NCI-H1417 treated with DMSO at 0.1 percent for 48 hours (cell line): ENCODE data around the gene SLC6A13.
"Not testable (repeated sequence)": the region's sequence is repeated elsewhere in the genome, so short reads cannot be mapped to it uniquely, and the experiment has no call there.

ENCODE experiments used
- DNase-seq: peaks from one replicate; lab custom pipeline; 2025; lab: John Stamatoyannopoulos, UW

Gene SLC6A13

GRCh38 chr12:262817-263216 lies at the start of gene SLC6A13:
TSS of gene SLC6A13 (minus strand) at chr12:262836. CDS start at chr12:260052, 2,784 bp downstream.
- DNase-seq: no peak

- no peak for DNase-seq
Observed at GRCh38 chr12:308511-308910, 45.9 kb upstream of the SLC6A13 start.

GRCh38 chr12:307406-307805 lies 44.8 kb upstream of the SLC6A13 start:
- DNase-seq: no peak

GRCh38 chr12:304805-305204 lies 42.2 kb upstream of the SLC6A13 start:
- DNase-seq: no peak

- DNase-seq: not testable (repeated sequence)
Observed at GRCh38 chr12:302766-303165, 40.1 kb upstream of the SLC6A13 start.

- DNase-seq: not testable (repeated sequence)
Observed at GRCh38 chr12:300166-300565, 37.5 kb upstream of the SLC6A13 start.

- DNase-seq: not testable (repeated sequence)
Observed at GRCh38 chr12:299511-299910, 36.9 kb upstream of the SLC6A13 start.

GRCh38 chr12:298059-298458 lies 35.4 kb upstream of the SLC6A13 start:
- DNase-seq: not testable (repeated sequence)

- no peak for DNase-seq
Observed at GRCh38 chr12:295132-295531, 32.5 kb upstream of the SLC6A13 start.

- no peak for DNase-seq
Observed at GRCh38 chr12:293199-293598, 30.6 kb upstream of the SLC6A13 start.

GRCh38 chr12:292186-292585 lies 29.6 kb upstream of the SLC6A13 start:
- no peak for DNase-seq

- DNase-seq: no peak
Observed at GRCh38 chr12:291153-291723, 28.6 kb upstream of the SLC6A13 start.

GRCh38 chr12:288687-289086 lies 26.1 kb upstream of the SLC6A13 start:
- no peak for DNase-seq

GRCh38 chr12:286531-287300 lies 24.1 kb upstream of the SLC6A13 start:
- no peak for DNase-seq

- no peak for DNase-seq
Observed at GRCh38 chr12:278046-278445, 15.4 kb upstream of the SLC6A13 start.

GRCh38 chr12:275812-276211 lies 13.2 kb upstream of the SLC6A13 start:
- DNase-seq: no peak

GRCh38 chr12:273382-273781 lies 10.7 kb upstream of the SLC6A13 start:
- no peak for DNase-seq

- DNase-seq: no peak
Observed at GRCh38 chr12:272942-273341, 10.3 kb upstream of the SLC6A13 start.

- no peak for DNase-seq
Observed at GRCh38 chr12:271161-271560, 8.5 kb upstream of the SLC6A13 start.

- DNase-seq: no peak
Observed at GRCh38 chr12:269191-269590, 6.6 kb upstream of the SLC6A13 start.

GRCh38 chr12:268483-268840 lies 5.8 kb upstream of the SLC6A13 start:
- no peak for DNase-seq

- no peak for DNase-seq
Observed at GRCh38 chr12:267581-268482, 5.2 kb upstream of the SLC6A13 start.

GRCh38 chr12:265096-265495 lies 2.5 kb upstream of the SLC6A13 start:
- DNase-seq: no peak
